Activated CD8-positive, alpha-beta memory T cell treated with anti-CD3 and anti-CD28 coated beads, Interleukin-2, amount 50 U/mL, for 24 hours (primary cell): Measurements from ENCODE around the gene IGHMBP2.

Experiments
- DNase-seq: peaks from one replicate; pipeline ENCODE4 v3.0.0-alpha.2; 2020; ENCODE audit errors: extremely low read depth

IGHMBP2 gene

DNA sequence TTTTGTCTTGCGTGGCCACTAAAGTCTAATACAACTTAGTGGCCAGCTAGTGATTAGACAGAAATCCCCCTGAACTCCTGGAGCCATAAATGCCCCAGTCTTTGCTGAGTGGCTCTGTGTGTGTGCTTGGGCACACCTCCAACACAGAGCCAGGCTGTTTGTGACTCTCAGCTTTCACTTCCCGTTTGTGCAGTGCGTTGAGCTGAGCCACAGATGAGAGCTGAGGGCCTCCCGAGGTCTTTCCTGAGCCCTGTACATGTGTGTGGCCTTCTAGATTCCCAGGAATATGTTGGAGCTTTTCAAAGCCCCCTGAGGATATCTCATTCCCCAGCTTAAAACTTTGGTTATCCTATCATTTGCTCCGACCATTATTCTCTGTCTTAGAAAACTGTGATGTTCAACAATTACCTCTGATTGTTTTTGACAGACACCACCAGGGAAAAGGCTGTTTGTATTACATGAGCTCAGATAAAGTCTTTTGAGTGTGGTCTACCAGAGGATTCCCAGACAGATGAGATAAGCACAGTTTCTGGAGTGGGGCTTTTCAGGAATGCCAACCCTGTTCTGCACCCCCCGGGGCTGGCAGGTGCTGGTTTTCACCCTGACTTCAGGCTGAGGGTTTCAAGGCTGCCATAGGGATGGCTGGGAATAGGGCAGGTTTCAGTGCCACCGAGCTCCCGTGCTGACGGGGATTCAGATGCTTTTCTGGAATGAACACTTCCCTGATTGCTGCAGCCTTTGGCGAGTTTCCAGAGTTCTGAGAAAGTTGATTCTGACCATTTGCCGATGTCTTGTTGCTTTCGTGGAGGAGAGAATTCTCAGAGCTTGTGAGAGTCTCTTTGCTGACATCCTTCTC, 23.8 kb downstream of the IGHMBP2 start:
- no peak for DNase-seq

DNA sequence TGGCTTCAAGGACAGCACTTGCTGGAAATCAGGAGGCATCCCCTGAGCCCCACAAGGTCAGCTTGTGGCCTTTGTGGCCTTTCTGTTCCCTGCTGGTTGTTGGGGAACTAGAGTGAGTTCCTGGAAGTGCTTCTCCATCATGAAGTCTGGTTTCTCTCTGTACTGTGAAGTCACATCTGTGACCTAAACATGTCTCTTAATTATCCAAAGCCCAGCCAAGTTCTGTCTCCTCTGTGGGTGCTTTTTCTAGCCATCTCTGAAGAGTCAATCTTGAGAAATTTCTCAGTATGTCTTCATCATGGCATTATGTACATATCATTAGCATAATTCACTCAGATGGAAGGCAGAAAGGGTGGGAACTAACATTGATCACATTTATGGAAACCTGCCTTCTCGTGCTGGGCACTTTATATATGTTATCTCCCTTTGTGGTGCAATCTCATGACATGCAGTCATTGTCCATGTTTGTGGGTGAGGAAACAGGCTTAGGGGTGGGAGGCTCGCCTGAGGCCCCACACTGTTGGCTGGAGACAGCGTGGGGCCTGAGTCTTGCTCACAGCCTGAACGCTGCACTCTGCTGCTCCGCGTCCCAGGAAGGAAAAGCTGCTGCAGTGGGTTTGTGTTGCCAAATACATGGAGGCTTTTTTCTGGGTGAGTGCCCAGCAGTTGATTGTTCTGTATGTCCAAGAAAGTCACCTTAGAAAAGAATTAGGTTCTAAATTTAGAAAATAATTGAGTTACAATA, 24.6 kb downstream of the IGHMBP2 start:
- no peak for DNase-seq

DNA sequence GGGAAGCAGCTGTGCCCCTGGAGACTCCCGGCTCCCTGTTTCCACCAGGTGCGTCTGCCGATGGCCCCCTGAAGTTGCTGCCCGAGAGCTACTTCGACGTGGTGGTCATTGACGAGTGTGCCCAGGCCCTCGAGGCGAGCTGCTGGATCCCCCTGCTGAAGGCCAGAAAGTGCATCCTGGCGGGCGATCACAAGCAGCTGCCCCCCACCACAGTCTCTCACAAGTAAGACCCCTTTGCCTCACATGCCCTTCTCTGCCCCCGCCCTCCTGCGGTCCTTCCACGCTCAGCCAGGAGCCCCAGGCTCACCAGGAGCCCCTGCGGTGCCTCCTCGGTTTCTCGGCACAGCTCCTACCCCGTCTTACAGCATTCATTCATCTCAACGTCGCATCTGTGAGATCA, 25.4 kb downstream of the IGHMBP2 start:
- DNase-seq: no peak

DNA sequence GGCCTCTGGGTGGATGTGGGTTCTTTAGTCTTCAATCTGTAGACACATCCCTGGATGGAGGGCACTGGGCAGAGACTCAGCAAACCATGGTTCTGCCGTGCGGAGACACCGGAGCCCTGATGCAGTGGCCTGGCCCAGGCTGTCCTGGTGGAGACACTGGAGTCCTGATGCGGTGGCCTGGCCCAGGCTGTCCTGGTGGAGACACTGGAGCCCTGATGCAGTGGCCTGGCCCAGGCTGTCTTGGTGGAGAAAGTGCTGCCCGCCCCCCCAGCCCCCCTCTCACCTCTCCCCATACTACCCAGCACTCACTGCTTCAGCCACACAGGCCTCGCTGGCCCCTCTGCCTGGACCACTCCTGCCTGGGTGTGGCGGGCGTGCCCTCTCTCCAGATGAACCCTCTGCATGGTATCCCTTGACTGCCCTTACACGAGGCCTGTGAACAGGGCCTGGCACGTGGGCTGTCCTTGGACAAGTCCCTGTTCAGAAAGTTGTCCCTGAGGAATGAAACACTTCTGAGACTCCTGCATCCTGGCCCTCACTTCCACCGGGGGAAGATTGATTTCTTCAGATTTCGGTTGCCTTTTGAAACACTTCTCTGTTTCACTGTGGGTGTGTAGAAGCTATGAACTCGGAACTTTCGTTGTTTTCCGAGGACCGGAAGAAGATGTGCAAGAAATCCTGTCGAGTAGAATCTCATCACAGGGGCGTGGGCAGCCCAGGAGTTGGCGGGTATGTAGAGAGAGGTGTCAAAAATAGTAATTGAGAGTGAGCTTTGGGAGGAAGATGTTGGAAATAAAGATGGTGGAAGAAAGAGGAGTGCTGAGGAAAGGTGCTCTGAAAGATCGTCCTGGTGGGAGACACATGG, 26.2 kb downstream of the IGHMBP2 start:
- no peak for DNase-seq

DNA sequence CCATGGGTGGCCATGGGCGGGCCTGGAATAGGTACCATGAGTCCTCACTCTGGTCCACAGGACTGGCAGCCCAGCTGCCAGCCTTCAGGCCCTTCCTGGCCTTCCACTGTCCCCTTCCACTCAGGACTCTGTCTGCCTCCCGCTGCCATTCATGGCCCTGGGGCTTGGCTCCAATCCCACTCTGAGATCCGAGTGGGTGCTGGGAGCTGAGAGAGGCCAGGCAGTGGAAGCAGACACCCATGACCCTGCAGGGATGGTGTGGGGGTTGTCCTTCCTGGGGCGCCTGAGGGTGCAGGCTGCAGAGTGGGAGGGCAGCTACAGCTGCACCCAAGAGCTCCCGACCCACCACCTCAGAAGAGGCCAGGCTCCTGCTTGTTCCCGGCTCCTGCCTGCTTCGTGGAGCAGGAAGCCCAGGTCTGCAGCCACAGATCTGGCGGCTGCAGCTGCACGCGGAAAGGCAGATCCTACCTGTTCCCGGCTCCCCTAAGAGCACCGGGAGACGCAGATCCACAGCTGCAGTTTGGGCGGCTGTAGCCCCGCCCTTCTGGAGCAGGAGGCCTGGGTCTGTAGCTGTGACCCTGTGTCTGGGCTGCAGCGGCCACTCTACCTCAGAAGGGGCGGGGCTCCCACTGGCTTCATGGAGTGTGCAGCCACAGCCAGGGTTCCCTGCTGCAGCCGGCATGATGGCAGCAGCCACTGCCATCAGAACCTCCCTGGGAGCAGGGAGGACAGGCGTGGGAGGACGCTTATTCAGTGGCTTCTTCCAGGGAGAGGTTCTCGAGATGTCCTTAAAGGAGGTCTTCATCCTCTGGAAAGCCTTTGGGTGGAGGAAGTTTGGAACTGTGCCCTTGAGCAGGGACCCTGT, 27.5 kb downstream of the IGHMBP2 start:
- DNase-seq: no peak

DNA sequence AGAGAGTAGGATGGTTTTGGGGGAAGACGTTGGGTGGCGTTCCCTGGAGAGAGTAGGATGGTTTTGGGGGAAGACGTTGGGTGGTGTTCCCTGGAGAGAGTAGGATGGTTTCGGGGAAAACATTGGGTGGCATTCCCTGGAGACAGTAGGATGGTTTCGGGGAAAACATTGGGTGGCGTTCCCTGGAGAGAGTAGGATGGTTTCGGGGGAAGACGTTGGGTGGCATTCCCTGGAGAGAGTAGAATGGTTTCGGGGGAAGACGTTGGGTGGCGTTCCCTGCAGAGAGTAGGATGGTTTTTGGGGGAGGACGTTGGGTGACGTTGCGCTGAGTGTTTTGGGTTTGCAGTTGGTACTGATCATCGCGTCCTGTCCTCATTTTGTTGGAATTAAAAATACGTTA, 28.2 kb downstream of the IGHMBP2 start:
- no peak for DNase-seq

DNA sequence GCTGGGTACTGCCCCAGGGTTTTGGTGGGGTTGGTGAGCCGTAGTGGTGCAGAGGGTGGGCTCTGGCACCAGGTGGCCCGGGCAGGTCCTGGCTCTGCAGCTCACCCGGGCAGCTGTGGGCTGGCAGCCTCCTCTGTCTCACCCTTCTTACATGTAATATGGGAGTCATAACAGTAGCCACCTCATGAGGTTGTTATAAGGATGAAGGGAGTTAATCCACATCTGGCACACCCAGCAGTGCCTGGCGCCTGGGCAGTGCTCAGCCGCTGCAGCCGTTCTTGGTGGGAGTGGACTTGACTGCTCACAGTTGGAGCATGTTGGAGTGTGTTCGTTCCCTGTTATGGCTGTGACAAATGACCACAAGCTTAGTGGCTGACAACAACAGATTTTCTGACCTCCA, 28.7 kb downstream of the IGHMBP2 start:
- no peak for DNase-seq

DNA sequence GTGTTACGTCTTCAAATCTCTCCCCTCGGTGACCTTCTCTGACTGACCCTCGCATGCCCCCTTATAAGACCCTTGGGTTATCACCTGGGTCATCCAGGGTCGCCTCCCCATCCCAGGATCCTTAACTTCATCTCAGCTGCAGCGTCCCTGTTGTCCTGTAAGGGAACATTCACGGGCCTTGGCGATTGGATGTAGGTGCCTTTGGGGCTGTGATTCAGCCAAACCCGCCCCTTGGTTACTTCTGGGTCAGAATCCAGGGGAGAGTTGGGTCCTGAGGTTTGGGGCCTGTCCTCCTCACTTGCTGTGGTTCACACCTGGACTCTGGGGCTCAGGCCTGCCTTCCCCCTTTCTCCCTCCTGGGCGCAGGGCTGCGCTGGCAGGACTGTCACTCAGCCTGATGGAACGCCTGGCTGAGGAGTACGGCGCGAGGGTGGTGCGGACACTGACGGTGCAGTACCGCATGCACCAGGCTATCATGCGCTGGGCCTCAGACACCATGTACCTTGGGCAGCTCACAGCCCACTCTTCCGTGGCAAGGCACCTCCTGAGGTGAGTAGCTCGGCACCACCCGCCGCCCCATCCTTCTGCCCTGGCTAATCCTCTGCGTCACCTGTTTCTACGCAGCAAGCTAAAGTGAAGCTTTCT, 29.4 kb downstream of the IGHMBP2 start:
- DNase-seq: no peak

DNA sequence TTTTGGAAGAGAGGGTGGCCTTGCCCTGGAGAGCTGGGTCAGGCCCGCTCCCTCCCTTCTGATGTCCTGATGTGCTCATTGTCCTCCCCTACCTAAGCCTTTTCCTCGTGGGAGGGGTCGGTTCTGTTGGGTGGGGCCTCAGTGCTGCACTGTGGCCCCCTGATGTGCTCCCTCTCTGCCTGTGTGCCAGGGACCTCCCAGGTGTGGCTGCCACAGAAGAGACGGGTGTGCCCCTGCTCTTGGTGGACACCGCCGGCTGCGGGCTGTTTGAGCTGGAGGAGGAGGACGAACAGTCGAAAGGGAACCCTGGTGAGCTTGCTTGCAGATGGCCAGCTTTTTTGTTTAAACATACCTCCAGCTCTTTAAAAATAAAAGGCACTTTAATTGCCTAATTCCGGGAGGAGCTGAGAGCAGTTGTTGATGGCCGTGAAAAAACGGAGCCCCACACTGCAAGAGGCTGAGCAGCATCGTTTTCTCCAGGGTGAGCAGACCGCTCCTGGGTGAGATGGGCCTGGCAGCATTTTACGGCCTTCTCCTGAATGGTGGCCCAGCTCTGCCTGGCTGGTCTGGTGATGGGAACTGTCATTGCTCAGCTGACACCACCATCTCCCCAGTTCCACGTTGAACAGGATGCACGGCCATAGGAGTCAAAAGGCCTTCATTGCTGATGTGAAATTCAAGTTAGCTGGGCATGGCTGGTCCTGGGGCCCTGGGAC, 30.1 kb downstream of the IGHMBP2 start:
- DNase-seq: no peak

DNA sequence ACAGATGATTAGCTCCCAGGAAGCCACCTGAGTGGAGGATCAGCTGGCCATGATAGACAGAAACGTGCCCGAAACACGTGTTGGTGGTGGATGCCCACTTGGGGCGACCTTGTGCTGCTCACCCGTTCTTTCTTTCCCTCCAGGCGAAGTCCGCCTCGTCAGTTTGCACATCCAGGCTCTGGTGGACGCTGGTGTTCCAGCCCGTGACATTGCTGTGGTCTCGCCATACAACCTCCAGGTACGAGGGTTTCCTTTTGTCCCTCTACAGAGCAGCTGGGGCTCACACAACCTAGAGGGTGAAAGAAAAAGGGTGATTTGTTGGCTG, 30.6 kb downstream of the IGHMBP2 start:
- no peak for DNase-seq

DNA sequence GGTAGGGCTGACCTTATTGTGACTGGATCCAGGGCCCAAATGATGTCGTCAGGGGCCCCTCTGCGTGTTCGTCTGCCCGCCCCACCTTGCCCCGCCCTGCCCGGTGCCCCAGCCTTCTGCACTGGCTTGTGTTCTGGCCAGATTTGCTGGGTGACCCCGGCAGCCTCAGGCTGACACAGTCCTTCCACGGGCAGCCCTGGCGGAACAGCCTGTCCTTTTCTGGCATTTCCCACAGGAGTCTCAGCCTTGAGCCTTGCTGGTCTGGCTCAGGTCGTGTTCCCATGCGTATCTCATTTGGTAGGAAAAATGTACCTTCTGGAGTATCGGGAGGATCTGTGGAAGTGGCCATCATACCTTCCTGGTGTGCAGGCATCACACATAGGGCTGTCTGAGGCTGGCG, 31.0 kb downstream of the IGHMBP2 start:
- DNase-seq: no peak

DNA sequence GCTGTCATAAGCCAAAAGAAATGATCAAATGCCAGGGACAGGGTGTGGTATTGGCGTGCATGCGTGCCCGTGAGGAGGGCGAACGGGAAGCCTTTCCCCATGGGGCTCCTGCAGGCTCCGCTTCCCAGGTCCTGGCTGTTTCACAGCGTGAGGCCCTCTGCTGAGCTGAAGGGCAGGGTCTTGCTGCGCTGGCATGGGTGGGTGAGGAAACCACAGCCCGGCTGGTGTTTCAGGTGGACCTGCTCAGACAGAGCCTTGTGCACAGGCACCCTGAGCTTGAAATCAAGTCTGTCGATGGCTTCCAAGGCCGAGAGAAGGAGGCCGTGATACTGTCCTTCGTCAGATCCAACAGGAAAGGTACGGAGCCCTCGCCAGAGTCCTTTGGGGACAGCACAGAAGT, 31.4 kb downstream of the IGHMBP2 start:
- DNase-seq: no peak

DNA sequence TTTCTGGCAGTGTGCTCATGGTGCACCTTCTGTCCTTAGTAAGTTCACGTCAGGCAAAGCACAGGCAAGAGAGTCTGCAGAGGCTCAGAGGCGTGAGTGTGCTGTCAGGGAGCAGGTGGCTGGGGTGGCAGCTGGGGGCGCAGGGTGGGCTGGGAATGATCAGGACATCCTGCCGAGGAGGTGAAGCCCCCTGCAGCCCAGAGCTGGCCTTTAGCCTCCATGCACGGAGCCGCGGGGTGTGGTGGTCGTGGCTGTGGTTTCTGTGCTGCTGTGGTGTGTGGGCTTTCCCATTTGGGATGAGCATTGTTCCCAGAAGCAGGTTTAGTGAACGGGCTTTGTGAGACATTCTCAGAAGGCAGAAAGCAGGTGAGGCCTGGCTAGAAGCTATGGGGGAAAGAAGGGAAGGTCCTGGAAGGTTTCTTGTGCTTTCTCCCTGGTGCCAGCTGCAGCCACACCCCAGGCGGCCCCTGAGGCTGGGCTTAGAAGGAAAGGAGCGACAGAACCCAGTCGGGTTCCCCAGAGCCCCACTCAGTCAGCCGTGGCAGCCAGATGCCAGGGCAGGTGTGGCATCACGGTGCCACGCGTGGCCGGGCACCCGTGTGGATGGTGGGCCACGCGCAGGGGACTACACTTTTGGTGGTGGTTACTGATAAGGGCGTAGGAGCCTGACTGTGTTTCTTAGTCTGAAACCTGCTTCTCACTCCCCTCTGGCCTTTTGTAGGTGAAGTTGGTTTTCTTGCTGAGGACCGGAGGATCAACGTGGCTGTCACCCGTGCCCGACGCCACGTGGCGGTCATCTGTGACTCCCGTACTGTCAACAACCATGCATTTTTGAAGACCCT, 32.0 kb downstream of the IGHMBP2 start:
- no peak for DNase-seq

DNA sequence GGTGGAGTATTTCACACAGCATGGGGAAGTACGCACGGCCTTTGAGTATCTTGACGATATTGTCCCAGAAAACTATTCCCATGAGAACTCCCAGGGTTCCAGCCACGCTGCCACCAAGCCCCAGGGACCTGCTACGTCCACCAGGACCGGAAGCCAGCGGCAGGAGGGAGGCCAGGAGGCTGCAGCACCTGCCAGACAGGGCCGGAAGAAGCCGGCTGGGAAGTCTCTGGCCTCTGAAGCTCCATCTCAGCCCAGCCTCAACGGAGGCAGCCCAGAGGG, 32.6 kb downstream of the IGHMBP2 start:
- DNase-seq: no peak

DNA sequence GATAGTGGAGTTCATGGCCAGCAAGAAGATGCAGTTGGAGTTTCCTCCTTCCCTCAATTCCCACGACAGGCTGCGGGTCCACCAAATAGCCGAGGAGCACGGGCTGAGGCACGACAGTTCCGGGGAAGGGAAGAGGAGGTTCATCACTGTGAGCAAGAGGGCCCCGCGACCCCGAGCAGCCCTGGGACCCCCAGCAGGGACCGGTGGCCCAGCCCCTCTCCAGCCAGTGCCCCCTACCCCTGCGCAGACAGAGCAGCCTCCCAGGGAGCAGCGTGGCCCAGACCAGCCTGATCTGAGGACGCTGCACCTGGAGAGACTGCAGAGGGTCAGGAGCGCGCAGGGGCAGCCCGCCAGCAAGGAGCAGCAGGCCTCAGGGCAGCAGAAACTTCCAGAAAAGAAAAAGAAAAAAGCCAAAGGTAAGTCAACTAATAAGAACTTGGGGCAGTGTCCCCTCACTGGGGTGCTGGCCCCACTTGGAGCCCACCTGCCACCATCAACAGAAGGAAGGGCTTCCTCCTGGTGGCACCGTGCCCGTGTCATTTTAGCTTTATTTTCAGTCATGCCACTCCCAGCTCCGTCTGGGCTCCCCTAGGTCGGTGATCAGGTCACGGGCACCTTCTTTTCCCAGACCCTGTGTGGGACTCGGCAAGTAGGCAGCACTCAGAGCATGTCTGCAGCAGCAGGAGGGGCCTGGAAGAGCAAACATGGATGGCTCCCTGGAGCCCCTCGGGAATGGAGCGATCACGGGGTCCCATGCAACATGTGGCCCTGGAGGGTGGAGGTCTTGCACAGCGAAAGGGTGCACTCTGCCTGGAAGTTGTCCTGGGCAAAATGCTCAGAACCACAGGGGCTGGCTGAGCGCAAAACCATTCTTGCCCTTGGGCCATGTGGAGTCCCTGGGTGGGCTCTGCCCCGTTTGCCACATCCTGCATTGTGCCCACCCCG, 33.3 kb downstream of the IGHMBP2 start:
- no peak for DNase-seq

DNA sequence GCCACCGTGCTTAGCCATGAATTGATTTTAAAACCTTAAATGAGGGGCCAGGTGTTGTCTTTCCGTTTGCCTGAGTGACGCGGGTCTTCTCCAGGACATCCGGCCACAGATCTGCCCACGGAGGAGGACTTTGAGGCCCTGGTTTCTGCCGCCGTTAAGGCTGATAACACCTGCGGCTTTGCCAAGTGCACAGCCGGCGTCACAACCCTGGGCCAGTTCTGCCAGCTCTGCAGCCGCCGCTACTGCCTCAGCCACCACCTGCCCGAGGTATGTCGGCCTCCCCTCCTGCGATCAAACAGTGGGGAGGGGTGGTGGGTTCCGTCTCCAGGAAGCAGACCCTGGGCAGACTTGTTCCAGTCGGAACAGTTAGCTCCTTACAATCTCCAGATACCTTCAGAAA, 34.4 kb downstream of the IGHMBP2 start:
- no peak for DNase-seq

DNA sequence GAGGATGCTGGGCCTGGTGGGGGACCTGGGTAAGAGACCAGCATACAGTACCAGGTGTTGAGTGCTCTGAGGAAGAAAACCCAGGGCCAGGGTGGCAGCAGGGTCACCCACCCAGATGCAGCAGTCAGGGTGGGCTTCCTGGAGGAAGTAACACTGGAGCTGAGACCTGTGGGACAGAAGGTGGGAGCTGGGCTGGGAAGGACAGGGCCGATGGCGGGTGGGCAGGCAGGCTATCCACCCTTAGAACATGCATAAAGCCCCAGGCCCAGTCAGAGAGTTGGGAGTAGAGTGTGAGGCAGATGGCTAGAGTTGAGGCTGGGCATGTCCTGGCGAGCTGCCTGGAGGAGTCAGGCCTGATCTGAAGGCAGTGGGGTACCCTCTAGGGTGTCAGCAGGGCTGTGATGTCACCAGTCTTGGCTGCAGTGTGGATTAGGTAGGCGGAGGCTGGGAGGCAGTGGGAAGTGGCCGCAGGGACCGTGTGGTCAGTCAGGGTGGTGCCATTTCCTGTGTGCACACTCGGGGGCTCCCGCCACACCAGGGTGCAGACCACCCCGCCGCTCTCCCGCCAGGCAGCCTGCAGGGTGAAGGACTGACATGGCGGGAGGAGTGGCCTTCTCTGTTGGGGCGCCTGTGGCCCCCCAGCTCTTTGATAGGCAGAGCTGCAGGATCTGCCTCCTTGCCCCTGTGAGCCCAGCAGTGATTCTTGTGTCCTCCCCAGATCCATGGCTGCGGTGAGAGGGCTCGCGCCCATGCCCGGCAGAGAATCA, 35.3 kb downstream of the IGHMBP2 start:
- no peak for DNase-seq
